HCT116 (cell line): Measurements from ENCODE around the gene MICOS13. TPM values are rescaled to one million over a fixed set of nuclear protein-coding genes. Genes with fewer than 3 reads are reported as not detected.

Experiments
- ATAC-seq: fragments of 200-7000 bp; cut with Tn5 transposase; 2 replicates; pipeline ENCODE4 v1.9.1; 2020; ENCODE audit warnings: mild to moderate bottlenecking, moderate library complexity
- BruUV-seq: library from RNA; stranded (reverse); fragments of 400-500 nt; replicated peaks from 2 replicates; lab custom pipeline; 2021; lab: Mats Ljungman, UMichigan
- CTCF ChIA-PET: fragments of 300-600 bp; sonication (Branson Sonifier 250); formaldehyde crosslinking; loops from one replicate; lab custom pipeline; 2021; ENCODE audit warnings: antibody characterized with exemption; lab: Charles Lee
- POLR2A ChIA-PET: fragments of 300-600, 350-600 bp; sonication (Branson Sonifier 250); formaldehyde crosslinking; loops from one replicate; lab custom pipeline; 2021; ENCODE audit warnings: antibody characterized with exemption; lab: Charles Lee
- RAD21 ChIA-PET, 2 experiments: fragments of 300-600 bp; sonication (Branson Sonifier 250); formaldehyde crosslinking; loops; one replicate each; lab custom pipeline; 2023; ENCODE audit warnings: low total read pairs in 2 of 2; ENCODE audit not compliant: uncharacterized antibody in 2 of 2, unreplicated experiment in 2 of 2, low non-redundant PET in 1 of 2; lab: Charles Lee
- DNase-seq: peaks from one replicate; pipeline ENCODE4 v3.0.0-alpha.2; 2010; ENCODE audit warnings: low read depth, low spot score
- H2AFZ ChIP-seq: fragments of 200-600 bp; shearing (Covaris generic), sonication (generic); 2 replicates; pipeline ENCODE4 v1.6.1; 2017; ENCODE audit warnings: low read depth, mixed run types, mixed read lengths, antibody characterized with exemption, low read length; ENCODE audit not compliant: poor library complexity, severe bottlenecking
- H3K27ac ChIP-seq: 2 replicates; pipeline ENCODE4 v1.5.1; 2012; ENCODE audit warnings: low read depth, low read length
- H3K27me3 ChIP-seq: fragments of 200-600 bp; sonication (generic); 2 replicates; pipeline ENCODE4 v1.6.1; 2016; ENCODE audit warnings: mixed run types, low read length, mixed read lengths; ENCODE audit not compliant: insufficient read depth
- H3K36me3 ChIP-seq, 2 experiments: fragments of 200-500 bp in 1 of 2; fragments of 200-600 bp in 1 of 2; sonication (Bioruptor generic) in 1 of 2; sonication (generic) in 1 of 2; 2 replicates each; pipeline versions ENCODE4 v1.5.1 to v1.6.1; 2014 to 2016; ENCODE audit warnings: low read length in 2 of 2, inconsistent platforms in 1 of 2, mixed read lengths in 1 of 2, mixed run types in 1 of 2; ENCODE audit not compliant: insufficient read depth in 2 of 2, control insufficient read depth in 1 of 2
- H3K4me1 ChIP-seq, 2 experiments: fragments of 200-600 bp in 1 of 2; sonication (generic) in 1 of 2; 2 replicates each; pipeline versions ENCODE4 v1.5.1 to v1.6.1; 2012 to 2017; ENCODE audit warnings: low read length in 2 of 2, inconsistent platforms in 1 of 2, mild to moderate bottlenecking in 1 of 2, mixed read lengths in 1 of 2, mixed run types in 1 of 2, moderate library complexity in 1 of 2; ENCODE audit not compliant: insufficient read depth in 2 of 2, control insufficient read depth in 1 of 2
- H3K4me2 ChIP-seq: fragments of 200-600 bp; sonication (generic); 2 replicates; pipeline ENCODE4 v1.6.1; 2017; ENCODE audit warnings: mixed run types, low read length, mixed read lengths
- H3K4me3 ChIP-seq, 2 experiments: fragments of 200-600 bp in 1 of 2; sonication (generic) in 1 of 2; replicated peaks in 1 of 2; 2 replicates each; pipeline ENCODE4 v1.5.1; 2011 to 2016; ENCODE audit warnings: low read length in 2 of 2, control low read depth in 1 of 2, low read depth in 1 of 2, mild to moderate bottlenecking in 1 of 2, mixed read lengths in 1 of 2, mixed run types in 1 of 2
- H3K79me2 ChIP-seq: fragments of 200-600 bp; sonication (generic); 2 replicates; pipeline ENCODE4 v1.6.1; 2017; ENCODE audit warnings: mild to moderate bottlenecking, mixed run types, low read length, moderate library complexity, mixed read lengths; ENCODE audit not compliant: insufficient read depth
- H3K9ac ChIP-seq: fragments of 200-600 bp; sonication (generic); 2 replicates; pipeline ENCODE4 v1.6.1; 2016; ENCODE audit warnings: low read length, mixed read lengths
- H3K9me2 ChIP-seq: fragments of 200-600 bp; sonication (generic), shearing (Covaris generic); 2 replicates; pipeline ENCODE4 v1.6.1; 2017; ENCODE audit warnings: mixed run types, mild to moderate bottlenecking, moderate library complexity; ENCODE audit not compliant: insufficient read depth
- H3K9me3 ChIP-seq, 2 experiments: fragments of 200-500 bp in 1 of 2; fragments of 200-600 bp in 1 of 2; sonication (Bioruptor generic) in 1 of 2; sonication (generic) in 1 of 2; 2 replicates each; pipeline ENCODE4 v1.6.1; 2014 to 2017; ENCODE audit warnings: low read length in 2 of 2, mixed read lengths in 2 of 2, inconsistent platforms in 1 of 2, low read depth in 1 of 2, mild to moderate bottlenecking in 1 of 2, mixed run types in 1 of 2, moderate library complexity in 1 of 2; ENCODE audit not compliant: control insufficient read depth in 1 of 2, insufficient read depth in 1 of 2
- H4K20me1 ChIP-seq: fragments of 200-600 bp; sonication (generic), shearing (Covaris generic); 2 replicates; pipeline ENCODE4 v1.6.1; 2017; ENCODE audit warnings: mixed run types, mild to moderate bottlenecking, moderate library complexity; ENCODE audit not compliant: insufficient read depth
- EZH2 ChIP-seq: fragments of 200-600 bp; sonication (generic); IDR thresholded peaks from 2 replicates; pipeline ENCODE4 v1.6.1; 2017; ENCODE audit warnings: antibody characterized with exemption, mixed run types
- RAD21 ChIP-seq: IDR thresholded peaks from 2 replicates; pipeline ENCODE4 v1.6.1; 2012; ENCODE audit warnings: low read depth, mild to moderate bottlenecking
- TCF7L2 ChIP-seq: IDR thresholded peaks from 2 replicates; pipeline ENCODE4 v1.7.0; 2011; ENCODE audit warnings: borderline replicate concordance, inconsistent platforms; ENCODE audit not compliant: insufficient read depth, insufficient read length; ENCODE audit errors: extremely low read depth
- intact Hi-C: fragments of 100-400 bp; cut with micrococcal nuclease; formaldehyde crosslinking; loops from 2 replicates; pipeline ENCODE4 v1.10.0; 2022
- total RNA-seq: library from RNA; stranded (reverse); gene quantifications from one replicate; pipeline ENCODE4 v1.2.1, GENCODE V29; 2021; ENCODE audit not compliant: unreplicated experiment

Gene MICOS13
- total RNA-seq, 1 experiment from 2014 or later = 61.6 TPM

DNA sequence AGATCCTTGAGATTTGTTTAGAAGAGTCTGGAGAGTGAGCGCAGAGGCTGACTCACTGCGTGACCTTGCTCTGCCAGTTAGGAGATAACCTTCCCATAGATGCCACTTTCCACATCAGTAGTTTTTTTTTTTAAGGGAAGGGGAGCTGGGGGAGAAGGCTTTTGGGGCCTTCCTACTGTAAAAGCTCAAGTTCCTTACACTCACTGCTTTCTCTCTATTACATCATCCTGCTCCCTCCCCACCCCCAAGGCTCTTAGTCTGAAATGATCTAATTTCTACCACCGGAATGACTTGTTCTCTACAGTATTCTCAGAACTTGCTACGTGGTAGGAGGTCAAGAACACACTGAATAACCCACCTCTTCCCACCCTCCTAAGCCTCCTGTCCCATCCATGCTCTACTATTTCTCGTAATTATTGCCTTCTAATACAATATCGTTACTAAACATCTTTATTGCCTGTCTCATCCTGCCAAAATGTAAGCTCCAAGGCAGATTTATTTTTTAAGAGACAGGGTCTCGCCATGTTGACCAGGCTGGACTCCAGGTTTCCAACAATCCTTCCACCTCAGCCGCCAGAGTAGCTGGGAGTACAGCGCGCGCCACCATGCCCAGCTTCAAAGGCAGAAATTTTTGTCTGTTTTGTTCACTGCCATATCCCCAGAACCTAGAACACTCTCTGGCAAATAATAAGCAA lies 38.4 kb upstream of the MICOS13 start (continued):
- TF ChIP-seq RAD21 (no peak), EZH2 (no peak)

DNA sequence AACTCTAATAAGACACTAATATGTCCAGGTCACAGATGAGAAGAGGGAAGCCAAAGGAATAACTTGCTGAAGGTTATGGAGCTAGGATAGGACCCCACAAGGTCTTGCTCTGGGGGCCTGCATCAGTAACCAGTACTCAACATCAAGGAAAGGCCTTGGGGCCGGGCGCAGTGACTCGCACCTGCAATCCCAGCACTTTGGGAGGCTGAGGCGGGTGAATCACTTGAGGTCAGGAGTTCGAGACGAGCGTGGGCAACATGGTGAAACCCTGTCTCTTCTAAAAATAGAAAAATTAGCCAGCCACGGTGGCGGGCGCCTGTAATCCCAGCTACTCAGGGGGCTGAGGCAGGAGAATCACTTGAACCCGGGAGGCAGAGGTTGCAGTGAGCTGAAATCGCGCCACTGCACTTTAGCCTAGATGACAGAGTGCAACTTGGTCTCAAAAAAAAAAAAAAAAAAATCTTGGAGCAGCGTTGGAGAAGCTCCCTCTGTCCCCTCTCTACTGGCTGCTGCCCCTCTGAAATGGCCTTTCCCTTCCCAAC lies 37.8 kb upstream of the MICOS13 start:
- H3K9ac ChIP-seq = peak overlapping the region; percentile 99
- peaks cover 65% of the 10 kb centered on the region for H3K79me2 ChIP-seq
- intact Hi-C loops = no loop called here
- H4K20me1 ChIP-seq = peaks cover 5% of the 10 kb centered on the region; the same call in 1 of the 2 replicates
- no peaks in the 10 kb centered on the region for H3K27me3 ChIP-seq
- peak overlapping the region; percentile 88 for H3K4me2 ChIP-seq
- H3K36me3 ChIP-seq = peaks cover 11 to 20% of the 10 kb centered on the region in 2 experiments; a peak in 3 of 4 replicates
- DNase-seq (no peak), ATAC-seq (no peak)
- H3K9me3 ChIP-seq = no peaks in the 10 kb centered on the region
- ChIA-PET POLR2A (interaction anchor here (0.8 to 3.1 kb wide), 4 partner anchors 27 to 110 kb away, joined by 3 to 31 read pairs (median 5); partner anchors contain the start of gene RPL36), CTCF (interaction anchor here (1.5 kb wide), 2 partner anchors 28 to 31 kb away, joined by 6 to 7 read pairs; no protein-coding TSS in a partner anchor), RAD21 (no interaction called here)
- BruUV-seq = no TSS peak
- peak overlapping the region; percentile 85 for H3K27ac ChIP-seq
- no peak for TF ChIP-seq TCF7L2
- no peak overlapping the region for H2AFZ ChIP-seq
- H3K4me1 ChIP-seq = peaks cover 10 to 28% of the 10 kb centered on the region in 2 experiments
- no peaks in the 10 kb centered on the region for H3K9me2 ChIP-seq
- peak overlapping the region; percentile 99 to 100 for H3K4me3 ChIP-seq
